Activated T-helper 1 cell treated with Interleukin-2 at 50 U/mL for 16 hours (primary cell): ENCODE results near the gene TMF1.

Source experiments
- DNase-seq: peaks from one replicate; pipeline ENCODE4 v3.0.0-alpha.2; 2020; ENCODE audit warnings: low read depth

TMF1 gene

DNA sequence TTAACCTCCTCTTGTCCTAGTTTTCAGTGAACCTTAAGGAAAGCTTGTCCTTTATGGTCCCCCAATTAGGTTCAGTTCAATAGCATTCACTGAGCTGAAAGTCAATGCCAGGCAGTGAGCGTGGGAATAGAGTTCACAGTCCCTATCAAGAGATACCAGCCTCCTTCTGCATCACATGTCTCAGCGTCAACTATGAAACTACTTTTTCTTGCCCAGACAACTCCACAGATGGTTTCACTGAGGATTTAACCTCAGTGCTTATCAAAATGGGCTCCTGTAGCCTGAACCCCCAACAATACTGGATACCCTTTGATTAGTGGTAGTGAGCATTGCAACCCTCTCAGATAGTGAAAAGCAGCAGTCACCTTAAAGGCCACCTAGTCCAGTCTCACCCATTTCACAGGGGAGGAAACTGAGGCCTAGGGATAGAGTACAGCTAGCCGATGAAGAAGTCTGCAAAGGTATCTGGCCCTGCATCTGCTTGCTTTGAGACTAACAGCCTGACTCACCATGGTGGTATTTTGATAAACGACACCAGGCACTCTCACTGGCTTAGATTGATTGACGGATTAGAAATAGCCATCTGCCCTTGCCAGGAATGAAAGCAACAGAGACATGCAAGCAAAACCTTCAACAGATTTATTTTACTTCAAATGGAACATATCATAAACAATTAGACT, 29.6 kb upstream of the TMF1 start:
- no peak for DNase-seq

DNA sequence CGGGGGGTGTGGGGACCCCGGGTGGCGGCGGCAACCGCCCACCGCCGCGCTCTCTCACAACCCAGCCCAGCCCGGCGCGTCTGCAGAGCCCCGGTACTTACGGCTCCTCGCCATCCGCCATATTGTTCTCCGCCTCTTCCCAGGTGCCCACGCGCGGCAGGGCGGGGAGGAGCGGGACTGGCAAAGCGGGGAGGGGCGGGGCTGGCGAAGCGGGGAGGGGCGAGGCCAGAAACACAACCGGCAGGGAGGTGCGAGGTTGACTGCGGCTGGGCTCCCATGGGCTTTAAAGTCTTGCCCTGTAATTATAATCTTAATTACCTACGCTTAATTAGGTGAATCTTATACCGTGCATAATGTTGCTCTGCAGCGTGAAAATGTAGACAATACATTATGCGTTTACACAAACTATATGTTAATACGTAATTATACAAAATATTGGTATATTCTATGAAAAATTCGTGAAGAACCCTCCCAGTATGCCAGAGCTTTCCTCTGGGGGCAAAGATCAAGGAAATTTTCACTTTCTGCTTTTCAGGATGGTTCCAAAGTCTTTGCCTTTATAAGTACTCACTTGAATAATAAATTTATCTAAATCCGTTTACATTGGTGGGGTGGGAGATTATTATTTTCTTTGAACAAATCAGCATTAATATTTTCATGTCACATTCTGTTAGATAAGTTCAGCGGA, 28.2 kb upstream of the TMF1 start, which contains the start of gene UBA3:
UBA3 (minus strand) TSS at position 133 of the 688 bp plus-strand sequence; CDS start at position 121, 12 bp downstream.
- DNase-seq = peak; percentile 87

DNA sequence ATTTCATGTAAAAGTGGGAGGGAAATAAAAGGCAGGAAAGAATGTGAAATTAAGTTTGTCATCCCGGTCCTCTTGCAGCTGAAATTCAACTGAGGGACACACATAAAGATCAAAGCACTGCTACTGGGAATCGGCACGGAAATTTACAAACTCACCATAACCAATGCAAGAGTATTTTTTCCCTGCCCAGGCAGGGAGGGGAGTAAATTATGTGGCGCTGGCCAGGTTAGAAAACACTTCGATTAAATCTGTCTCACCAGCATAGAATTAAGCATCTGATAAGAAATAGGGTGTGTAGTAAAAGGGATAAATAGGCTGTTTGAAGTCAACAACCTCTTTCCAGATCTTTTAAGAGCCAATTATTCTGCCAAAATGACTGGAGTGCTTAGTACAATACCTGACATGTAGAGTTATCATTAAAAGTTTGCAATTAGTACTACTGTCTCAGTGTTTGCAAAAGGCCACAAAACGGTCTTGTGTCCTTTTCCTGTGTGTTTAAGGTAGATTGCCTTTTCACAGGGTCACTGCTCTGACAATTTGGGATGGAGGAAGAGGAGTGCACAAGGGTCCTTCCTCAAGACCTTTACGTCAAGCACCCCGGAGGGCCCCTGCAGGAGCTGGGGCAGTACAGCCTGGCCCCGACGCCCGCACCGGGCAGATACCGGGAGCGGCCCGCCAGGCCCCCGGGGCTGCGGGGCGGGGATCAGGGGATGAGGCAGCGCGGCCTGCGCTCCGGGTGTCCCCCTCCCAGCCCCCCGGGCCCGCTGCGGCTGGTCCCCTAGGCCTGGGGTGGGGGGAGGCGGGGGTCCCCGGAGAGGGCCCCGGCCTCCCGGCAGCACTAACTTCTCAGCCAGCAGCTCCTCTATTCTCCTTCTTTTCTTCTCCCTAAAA, 27.4 kb upstream of the TMF1 start:
- no peak for DNase-seq

DNA sequence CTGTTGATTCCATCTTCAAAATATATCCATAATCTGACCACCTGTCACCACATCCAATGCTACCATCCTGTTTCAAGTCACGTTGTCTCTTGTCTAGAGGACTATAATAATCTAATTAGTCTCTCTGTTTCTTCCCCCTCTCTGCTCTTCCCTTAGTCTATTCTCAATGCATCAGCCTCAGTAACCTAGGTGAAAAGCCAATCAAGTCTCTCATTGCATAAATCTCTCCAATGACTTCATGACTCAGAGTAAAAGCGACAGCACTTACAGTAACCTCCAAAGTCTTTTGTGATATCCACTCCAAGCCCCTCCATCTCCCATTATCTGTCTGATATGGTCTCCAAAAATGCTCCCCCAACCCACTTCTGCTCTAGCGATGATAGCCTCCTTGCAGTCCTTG, 20.8 kb upstream of the TMF1 start:
- no peak for DNase-seq

DNA sequence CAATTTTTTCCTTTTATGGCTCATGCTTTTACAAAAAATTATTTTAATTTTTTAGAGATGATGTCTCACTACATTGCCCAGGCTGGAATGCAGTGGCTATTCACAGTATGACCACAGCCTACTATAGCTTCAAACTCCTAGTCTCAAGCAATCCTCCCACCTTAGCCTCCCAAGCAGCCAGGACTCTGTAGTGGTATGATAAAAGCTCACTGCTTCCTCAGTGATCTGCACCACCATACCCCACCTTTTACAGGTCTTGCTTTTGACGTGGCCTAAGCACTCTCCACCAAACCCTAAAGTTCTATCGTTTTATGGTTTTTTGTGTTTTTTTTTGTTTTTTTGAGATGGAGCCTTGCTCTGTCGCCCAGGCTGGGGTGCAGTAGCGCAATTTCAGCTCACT, 14.0 kb upstream of the TMF1 start:
- DNase-seq = no peak

DNA sequence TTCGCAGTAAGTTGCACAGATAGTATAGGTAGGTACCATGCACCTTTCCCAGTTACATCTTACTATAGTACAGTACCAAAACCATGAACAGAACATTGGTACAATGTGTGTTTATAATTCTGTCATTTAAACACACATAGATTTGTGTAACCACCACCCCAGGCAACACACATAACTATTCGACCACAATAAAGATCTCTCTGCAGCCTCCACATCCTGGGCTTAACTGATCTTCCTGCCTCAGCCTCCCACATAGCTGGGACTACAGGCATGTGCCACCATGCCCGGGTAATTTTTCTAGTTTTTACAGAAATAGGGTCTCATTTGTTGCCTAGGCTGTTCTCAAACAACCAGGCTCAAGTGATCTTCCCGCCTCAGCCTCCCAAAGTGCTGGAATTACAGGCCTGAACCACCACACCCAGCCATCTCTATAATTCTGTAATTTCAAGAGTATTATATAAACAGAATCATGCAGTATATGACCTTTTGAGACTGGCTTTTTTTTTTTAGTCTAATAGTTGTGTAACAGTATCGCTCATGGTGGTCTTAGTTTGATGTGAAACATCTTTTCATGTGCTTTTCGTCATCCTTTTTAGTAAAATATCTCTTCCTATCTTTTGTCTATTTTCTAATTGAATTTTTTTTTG, 13.3 kb upstream of the TMF1 start:
- no peak for DNase-seq

DNA sequence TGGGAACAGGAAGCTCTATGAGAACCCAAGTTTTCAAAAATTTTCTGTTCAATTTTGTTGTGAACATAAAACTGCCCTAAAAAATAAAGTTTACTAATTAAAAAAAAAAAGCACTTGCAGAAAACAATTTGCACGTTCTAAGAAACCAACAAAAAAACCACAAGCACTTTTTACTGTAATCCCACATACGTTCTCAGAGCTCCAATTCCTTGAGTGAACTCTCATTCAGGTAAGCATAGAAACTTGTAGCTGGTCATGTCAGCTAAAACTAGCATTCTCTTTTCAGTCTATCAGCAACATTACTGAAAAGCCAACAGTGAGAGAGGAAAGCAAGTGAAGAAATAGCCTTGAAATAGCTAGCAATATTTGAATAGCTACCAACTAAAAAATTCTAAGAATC, 11.5 kb upstream of the TMF1 start:
- no peak for DNase-seq

DNA sequence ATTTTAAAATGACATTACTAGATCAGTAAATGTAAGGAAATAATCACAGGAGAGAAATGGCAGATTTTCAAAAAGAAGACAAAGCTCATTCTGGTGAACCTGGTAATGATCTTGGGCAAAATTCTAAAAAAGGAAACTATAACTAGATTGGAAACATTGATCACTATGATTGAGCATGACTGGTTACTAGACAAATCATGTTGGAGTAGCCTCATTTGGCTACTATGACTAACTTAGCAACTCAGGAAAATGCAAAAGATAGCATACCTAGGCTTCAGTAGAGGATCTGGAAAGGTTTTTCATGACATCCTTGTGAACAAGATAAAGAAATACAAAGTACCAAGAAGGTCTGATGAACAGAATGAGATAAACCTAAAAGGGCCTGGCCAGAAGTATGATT, 7.6 kb upstream of the TMF1 start:
- no peak for DNase-seq

DNA sequence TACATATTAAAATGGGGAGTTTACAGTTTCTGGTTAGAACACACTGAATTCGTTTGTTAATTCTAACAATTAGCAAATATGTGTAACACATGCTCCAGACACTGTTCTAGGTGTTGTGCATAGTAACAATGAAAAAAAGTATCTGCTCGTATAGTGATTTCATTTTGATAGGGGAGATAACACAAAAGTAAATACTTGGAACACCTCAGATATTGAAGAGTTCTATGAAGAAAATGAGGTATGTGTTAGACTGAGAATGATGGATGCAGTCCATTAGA, 6.8 kb upstream of the TMF1 start:
- DNase-seq = no peak

DNA sequence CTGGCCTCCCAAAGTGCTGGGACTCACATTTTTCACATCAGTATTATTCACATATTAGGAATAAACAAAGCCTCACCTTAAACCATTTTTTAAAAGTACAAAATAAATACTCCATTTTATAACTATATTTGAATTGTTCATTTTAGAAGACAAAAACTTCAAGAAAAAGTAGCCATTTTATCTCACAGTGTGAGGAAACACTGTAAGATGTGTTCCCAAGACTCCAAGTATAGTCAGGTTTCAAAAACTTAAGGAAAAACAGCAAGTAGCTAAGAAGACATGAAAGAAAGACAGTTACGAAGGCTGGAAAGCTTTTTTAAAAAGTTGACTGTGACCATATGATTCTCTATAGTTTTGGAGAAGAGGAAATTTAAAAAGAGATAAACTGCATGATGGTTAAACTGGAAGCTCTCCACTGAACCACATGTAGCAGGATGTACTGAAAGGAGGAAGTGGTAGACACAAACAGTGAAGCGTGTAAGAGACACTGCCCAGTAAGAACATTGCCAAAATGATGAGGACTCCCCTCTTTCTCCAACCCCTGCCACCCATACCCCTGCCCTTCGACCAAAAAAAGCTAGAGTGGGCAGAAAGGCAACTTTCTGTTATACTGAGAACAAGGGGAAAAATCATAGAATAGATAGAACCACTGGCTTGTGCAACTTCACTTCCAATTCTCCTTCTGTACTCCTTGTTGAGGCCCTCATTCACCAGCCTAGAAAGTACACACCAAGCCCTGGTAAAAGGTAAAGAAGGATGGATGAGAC, 6.2 kb upstream of the TMF1 start:
- no peak for DNase-seq

DNA sequence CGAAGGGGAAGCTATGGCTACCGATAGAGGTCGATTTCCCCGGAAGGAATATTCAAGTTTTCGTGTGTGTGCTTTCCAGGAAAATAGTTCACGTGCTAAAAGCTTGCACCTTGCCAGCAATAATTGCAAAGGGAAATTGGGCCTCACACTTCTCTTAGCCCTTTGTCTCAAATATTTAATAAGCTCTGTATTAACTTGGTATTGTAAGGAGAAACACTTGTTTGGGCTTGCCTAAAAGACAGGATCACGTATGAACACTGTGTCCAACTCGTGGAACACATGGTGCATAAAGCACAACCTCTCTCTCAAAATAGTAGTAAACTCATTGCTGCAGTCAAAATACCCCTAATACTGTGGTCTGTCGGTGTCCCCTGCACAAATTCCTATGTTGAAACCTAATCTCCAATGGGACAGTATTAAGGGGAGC, 352 bp upstream of the TMF1 start:
- no peak for DNase-seq

DNA sequence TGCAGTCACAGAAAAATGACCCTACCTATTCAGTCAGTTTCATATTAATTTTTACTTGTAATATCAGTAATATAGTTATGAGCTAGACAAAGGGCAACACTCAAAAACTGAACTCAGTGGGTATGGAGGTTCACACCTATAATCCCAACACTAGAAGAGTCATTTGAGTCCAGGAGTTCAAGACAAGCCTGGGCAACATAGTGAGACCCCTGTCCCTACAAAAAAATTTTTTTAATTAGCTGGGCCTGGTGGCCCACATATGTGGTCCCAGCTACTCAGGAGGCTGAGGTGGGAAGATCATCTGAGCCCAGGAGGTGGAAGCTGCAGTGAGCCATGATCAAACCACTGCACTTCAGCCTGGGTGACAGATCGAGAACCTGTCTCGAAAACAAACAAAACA, 3.1 kb downstream of the TMF1 start:
- no peak for DNase-seq

DNA sequence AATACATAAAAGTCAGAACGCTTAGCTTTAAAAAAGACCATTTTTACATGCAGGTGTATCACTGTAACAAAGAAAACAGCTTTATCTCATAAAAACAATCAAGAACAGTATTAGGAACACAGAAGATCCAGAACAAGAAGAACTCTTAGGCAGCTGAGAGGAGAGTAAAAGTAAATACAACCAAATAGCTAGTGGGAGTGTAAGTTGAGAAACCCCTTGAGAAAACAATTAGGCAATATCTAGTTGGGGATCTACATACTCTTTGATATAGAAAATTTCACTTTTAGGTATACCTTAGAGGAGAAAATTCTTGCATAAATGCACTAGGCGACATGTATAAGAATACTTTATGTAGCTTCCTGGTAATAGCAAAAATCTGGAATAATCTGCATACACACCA, 7.5 kb downstream of the TMF1 start:
- no peak for DNase-seq

DNA sequence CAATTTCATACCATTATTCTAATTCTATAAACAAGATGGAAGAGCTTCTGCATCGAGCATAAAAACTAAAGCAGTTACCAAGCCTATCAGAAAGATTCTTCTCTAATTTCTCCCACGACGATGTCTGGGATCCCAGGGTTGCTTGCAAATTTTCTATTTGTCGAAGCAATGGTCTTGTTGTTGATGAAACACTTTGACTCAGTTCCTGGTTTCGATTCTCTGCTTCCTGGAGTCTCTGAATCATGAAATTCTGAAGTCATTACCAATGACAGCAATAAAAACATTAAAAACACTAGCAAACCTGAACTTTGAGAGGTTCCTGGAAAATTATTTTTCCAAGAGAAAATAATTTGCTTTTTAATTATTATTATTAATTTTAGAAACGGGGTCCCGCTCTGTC, 18.7 kb downstream of the TMF1 start:
- DNase-seq = no peak

DNA sequence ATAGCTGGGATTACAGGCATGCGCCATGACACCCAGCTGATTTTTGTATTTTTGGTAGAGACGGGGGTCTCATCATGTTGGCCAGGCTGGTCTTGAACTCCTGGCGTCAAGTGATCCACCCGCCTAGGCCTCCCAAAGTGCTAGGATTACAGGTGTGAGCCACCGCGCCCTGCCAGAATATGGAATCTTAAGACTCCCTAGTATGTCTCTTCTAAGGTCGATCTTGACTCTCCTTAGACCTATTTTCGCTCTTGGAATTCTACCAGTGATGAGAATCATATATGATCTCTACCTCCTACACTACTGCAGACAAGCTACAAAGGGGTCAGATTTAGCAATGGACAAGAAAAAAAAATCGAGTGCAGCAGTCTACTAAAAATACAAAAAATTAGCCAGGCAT, 19.4 kb downstream of the TMF1 start:
- DNase-seq = no peak

DNA sequence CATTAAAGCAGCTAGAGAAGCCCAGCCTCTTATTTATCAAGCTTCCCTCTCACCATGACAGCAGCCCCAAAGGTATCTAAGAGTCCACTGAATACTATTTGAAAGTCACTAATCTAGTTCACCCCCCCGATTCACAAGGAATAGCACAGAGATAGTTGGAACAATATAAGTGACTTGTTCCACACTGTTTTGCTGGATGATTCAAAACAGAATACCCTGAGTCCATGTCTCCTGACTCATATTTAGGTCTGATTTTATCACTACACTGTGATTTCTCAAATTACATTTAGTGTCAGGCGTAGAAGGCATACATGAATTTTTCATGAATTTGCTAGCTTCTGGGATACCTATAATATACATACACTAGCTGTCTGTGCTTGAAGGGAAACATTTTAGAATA, 20.0 kb downstream of the TMF1 start:
- DNase-seq = no peak

DNA sequence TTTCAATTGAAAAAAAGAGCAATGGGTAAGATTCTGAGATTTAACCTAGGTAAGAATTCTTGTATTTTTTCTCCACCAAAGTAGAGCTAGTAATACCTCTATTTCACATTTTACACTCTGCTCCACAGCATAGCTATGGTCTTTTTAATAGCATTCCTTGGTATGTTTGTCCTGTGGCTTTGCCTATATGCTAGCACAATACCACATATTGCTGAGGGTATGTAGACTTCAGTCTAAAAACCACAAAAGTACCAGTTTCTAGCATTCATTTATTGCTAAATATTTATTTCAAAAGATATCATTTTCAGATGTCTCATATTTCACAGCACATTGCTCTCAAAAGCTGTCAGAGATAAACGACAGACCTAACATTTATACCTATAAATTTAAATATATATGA, 20.5 kb downstream of the TMF1 start:
- DNase-seq = no peak

DNA sequence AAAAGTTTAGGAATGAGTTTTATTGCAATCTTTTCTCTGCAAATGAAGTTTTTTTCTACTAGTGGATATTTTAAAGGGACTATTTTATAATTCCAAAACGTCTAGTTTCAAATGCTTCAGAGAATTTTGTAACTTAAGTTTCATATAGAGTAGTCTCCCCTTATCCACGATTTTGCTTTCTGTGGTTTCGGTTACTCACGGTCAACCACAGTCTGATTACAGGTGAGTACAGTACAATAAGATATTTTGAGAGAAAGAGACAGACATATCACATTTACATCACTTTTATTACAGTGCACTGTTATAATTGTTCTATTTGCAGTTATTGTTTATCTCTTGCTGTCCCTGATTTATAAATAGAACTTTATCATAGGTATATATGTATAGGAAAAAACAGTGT, 31.3 kb downstream of the TMF1 start:
- no peak for DNase-seq

DNA sequence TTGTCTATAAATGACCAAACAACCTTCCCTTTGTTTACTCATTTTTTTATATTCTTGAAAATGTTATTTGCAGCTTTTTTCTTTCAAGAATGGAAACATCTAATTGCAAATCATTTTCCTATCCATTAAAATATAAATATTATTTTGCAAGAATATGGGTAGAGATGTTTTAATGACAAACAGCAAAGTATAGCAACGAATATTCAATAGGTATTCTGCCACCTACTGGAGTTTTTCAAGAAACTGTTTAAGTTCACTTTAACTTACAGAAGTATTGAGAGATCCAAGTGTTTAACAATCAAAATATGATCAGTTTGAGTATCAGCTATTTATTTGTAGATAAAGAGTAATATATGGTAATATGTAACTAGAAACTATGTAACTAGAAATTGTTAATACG, 31.7 kb downstream of the TMF1 start:
- DNase-seq = no peak

DNA sequence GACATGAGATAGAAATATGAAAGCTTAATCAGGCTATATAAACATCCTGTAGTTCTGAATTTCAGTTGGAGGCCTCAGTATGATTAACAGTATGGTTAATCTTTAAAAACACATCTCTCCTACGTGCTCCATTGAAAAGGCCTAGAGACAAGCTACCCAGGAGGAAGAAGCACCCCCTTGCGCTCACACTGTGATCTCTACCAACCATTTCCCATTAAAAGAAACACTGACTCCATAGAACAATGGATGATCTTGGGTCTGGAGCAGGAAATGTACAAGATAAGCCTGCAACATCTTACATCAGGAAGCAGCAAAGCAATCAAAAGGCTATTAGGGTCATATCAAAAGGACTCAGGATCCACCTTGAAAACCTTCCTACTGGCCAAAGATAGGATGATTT, 35.2 kb downstream of the TMF1 start:
- DNase-seq = no peak

DNA sequence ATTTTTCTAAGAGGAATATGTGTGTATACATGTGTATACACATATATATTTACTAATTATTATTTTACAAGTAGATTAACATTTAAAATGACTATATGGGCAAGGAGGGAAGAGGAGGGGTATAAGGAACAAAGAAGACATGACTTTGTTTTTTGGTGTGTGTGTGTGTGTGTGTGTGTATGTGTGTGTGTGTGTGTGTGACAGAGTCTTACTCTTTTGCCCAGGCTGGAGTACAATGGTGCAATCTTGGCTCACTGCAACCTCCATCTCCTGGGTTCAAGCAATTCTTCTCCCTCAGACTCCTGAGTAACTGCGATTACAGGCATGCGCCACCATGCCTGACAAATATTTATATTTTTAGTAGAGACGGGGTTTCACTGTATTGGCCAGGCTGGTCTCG, 36.0 kb downstream of the TMF1 start:
- DNase-seq = no peak

DNA sequence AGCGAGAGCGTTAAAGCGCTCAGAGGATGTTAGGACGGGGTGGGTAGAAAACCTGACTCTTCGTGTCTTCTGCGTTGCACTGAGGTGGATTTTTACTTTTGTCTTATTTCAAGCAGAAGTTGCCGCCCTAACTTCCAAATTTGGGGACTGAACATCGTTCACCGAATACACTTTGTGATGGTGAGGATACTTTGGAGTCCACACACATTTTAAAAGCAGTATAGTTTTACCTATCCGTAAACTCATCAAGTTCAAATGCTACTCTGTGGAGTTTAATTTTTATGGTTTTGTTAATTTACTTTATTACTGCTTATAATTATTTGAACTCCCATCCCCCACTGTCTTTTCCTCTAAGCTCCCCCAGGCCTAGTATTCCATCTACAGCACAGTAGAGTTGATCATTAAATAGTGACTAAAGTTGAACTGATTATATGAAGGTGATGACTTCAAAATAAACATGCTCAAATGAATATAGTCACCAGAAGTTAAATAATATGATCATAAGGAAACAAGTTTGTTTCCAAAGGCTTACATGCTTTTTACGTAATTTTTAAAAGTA, 38.0 kb downstream of the TMF1 start:
- no peak for DNase-seq
